Measurements from ENCODE around the gene TSPAN19. TPM values are rescaled to one million over a fixed set of nuclear protein-coding genes. Genes with fewer than 3 reads are reported as not detected.
"Not testable (repeated sequence)": the region's sequence is repeated elsewhere in the genome, so short reads cannot be mapped to it uniquely, and the experiment has no call there.

The TSPAN19 gene
- total RNA-seq, 4 donors from 2014 or later, result 0.27 to 0.56 TPM; not detected in 2

DNA sequence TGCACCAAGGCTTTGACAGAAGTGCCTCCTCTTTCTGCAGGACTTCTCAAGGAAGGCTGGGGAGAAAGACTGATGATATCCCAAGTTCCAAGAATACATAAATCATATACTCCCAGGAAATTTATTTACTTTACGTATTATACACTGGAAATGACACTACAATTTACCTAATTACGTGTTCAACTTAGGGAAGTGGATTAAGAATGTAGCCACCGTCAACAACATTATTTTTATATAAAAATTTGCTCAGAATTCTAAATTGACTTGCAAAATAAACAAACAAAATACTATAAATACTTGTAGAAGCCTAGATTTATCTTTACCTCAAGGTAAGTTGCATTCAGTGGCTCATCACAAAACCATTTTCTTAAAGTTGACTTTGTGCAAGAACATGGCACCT, 18.9 kb downstream of the TSPAN19 start:
- Histone ChIP-seq H3K4me3 (replicated peaks in 1 of 3) (no peak overlapping the region), H3K4me1 (no peaks in the 10 kb centered on the region), H3K9me3 (no peaks in the 10 kb centered on the region), H3K27me3 (no peaks in the 10 kb centered on the region), H3K27ac (no peak overlapping the region), H3K36me3 (no peaks in the 10 kb centered on the region)
- intact Hi-C loops (cut with DNase I), result no loop called here
- TF ChIP-seq, protein P1, sequence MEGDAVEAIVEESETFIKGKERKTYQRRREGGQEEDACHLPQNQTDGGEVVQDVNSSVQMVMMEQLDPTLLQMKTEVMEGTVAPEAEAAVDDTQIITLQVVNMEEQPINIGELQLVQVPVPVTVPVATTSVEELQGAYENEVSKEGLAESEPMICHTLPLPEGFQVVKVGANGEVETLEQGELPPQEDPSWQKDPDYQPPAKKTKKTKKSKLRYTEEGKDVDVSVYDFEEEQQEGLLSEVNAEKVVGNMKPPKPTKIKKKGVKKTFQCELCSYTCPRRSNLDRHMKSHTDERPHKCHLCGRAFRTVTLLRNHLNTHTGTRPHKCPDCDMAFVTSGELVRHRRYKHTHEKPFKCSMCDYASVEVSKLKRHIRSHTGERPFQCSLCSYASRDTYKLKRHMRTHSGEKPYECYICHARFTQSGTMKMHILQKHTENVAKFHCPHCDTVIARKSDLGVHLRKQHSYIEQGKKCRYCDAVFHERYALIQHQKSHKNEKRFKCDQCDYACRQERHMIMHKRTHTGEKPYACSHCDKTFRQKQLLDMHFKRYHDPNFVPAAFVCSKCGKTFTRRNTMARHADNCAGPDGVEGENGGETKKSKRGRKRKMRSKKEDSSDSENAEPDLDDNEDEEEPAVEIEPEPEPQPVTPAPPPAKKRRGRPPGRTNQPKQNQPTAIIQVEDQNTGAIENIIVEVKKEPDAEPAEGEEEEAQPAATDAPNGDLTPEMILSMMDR (IDR thresholded peaks at IDR 0.05), result no peak
- TF ChIP-seq POLR2A (IDR thresholded peaks at IDR 0.05), result no peak
- 84 to 86% methylated on average over 3 of the region's 3 CpGs for WGBS, 2 donors
- DNase-seq, result no peak

DNA sequence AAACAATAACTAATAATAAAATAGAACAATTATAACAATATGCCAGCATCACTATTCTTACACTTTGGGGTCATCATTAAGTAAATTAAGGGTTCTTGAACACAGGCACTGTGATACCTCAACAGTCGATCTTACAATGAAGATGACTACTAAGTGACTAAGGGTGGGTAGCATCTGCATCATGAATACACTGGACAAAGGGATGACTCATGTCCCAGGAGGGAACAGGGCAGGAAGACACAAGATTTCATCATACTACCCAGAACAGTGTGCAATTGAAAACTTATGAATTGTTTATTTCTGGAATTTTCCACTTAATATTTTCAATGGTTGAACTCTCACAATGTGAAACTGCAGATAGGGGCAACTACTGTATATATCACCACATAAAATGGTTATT, 19.7 kb downstream of the TSPAN19 start:
- no peaks in the 10 kb centered on the region for H3K9me3 ChIP-seq
- WGBS, 2 donors, result 80 to 82% methylated on average over 1 of the region's 1 CpG
- H3K4me1 ChIP-seq, result no peaks in the 10 kb centered on the region
- TF ChIP-seq, protein P1 (IDR thresholded peaks at IDR 0.05), result no peak
- no peak for TF ChIP-seq POLR2A (IDR thresholded peaks at IDR 0.05)
- H3K27ac ChIP-seq, result no peak overlapping the region
- H3K4me3 ChIP-seq (replicated peaks in 1 of 3), result no peak overlapping the region
- DNase-seq, result no peak
- intact Hi-C loops (cut with DNase I), result no loop called here
- H3K36me3 ChIP-seq, result no peaks in the 10 kb centered on the region
- H3K27me3 ChIP-seq, result no peaks in the 10 kb centered on the region

DNA sequence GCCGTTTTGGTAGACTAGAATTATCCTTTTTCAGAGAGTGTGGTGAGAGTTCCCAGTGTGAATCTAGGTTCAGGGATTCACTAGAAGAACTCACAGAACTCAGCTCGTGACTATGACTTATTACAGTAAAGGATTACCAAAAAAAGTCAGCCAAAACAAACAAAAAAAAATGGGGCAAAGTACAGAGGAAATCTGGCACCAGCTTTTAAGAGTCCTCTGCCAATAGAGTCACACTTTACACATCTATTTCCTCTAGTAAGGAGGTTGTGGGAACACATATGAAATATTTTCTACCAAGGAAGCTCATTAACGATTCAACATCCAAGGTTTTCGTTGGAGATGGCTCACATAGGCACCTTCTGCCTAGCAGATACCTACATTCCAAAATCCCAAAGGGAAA, 28.2 kb downstream of the TSPAN19 start:
- no peaks in the 10 kb centered on the region for H3K36me3 ChIP-seq
- no peaks in the 10 kb centered on the region for H3K27me3 ChIP-seq
- H3K4me1 ChIP-seq, result no peaks in the 10 kb centered on the region
- 37 to 52% methylated on average over 4 of the region's 4 CpGs for WGBS, 2 donors
- H3K9me3 ChIP-seq, result no peaks in the 10 kb centered on the region
- H3K27ac ChIP-seq, result no peak overlapping the region
- intact Hi-C loops (cut with DNase I), result no loop called here
- H3K4me3 ChIP-seq (replicated peaks in 1 of 3), result no peak overlapping the region
- no peak for TF ChIP-seq POLR2A (IDR thresholded peaks at IDR 0.05)
- TF ChIP-seq, protein P1 (IDR thresholded peaks at IDR 0.05), result no peak
- no peak for DNase-seq

DNA sequence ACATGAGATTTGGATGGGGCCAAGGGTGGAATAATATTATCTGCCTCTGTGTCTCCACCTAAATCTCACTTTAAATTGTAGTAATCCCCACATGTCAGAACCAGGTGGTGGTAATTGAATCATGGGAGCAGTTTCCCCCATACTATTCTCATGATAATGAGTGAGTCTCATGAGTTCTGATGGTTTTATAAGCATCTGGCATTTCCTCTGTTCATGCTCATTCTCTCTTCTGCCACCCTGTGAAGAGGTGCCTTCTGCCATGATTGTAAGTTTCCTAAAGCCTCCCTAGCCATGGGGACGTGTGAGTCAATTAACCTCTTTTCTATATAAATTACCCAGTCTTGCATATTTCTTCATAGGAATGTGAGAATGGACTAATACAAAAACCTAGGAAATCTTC, 29.9 kb downstream of the TSPAN19 start:
- Histone ChIP-seq H3K27me3 (no peaks in the 10 kb centered on the region), H3K36me3 (no peaks in the 10 kb centered on the region), H3K4me1 (no peaks in the 10 kb centered on the region), H3K4me3 (replicated peaks in 1 of 3) (no peak overlapping the region), H3K9me3 (no peaks in the 10 kb centered on the region), H3K27ac (no peak overlapping the region)
- intact Hi-C loops (cut with DNase I), result no loop called here
- TF ChIP-seq, protein P1 (IDR thresholded peaks at IDR 0.05), result no peak
- no peak for TF ChIP-seq POLR2A (IDR thresholded peaks at IDR 0.05)
- no peak for DNase-seq
- 67 to 78% methylated on average over 1 of the region's 1 CpG for WGBS, 2 donors

DNA sequence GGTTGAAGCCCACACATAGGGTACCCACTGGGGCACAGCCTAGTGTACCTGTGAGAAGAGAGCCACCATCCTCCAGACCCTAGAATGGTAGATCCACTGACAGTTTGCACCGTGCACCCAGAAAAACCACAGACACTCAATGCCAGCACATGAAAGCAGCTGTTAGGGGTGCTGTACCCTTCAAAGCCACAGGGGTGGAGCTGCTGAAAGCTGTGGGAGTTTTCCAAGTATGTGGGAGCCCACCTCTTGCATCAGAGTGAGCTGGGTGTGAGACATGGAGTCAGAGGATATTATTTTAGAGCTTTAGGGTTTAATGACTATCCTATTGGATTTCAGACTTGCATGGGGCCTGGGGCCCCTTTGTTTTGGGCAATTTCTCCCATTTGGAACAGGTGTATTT, 30.5 kb downstream of the TSPAN19 start:
- H3K4me1 ChIP-seq, result no peaks in the 10 kb centered on the region
- intact Hi-C loops (cut with DNase I), result no loop called here
- 90 to 100% methylated on average over 1 of the region's 1 CpG for WGBS, 2 donors
- TF ChIP-seq, protein P1 (IDR thresholded peaks at IDR 0.05), result no peak
- no peak for TF ChIP-seq POLR2A (IDR thresholded peaks at IDR 0.05)
- H3K27ac ChIP-seq, result no peak overlapping the region
- no peak overlapping the region for H3K4me3 ChIP-seq (replicated peaks in 1 of 3)
- no peaks in the 10 kb centered on the region for H3K27me3 ChIP-seq
- H3K36me3 ChIP-seq, result no peaks in the 10 kb centered on the region
- H3K9me3 ChIP-seq, result no peaks in the 10 kb centered on the region
- no peak for DNase-seq

DNA sequence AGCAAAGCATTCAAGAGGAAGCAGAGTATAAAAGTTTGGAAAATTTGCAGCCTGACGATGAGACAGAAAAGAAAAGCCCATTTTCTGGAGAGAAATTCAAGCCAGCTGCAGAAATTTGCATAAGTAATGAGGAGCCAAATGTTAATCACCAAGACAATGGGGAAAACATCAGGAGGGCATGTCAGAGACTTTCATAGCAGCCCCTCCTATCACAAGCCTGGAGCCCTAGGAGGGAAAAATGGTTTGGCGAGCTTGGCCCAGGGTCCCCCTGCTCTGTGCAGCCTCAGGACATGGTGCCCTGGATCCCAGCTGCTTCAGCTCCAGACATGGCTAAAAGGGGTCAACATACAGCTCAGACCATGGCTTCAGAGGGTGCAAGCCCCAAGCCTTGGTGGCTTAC, 31.0 kb downstream of the TSPAN19 start:
- H3K27ac ChIP-seq; H3K36me3 ChIP-seq; intact Hi-C loops (cut with DNase I); DNase-seq; H3K9me3 ChIP-seq; H3K4me1 ChIP-seq; H3K27me3 ChIP-seq; H3K4me3 ChIP-seq (replicated peaks in 1 of 3): not testable (repeated sequence)
- 60% methylated on average over 2 of the region's 2 CpGs for WGBS, 2 donors
